Measurements from ENCODE around the gene GALNT5.
"Not testable (repeated sequence)": the region's sequence is repeated elsewhere in the genome, so short reads cannot be mapped to it uniquely, and the experiment has no call there.

GALNT5 gene

GRCh38 chr2:157264099-157264498 lies 6.6 kb downstream of the GALNT5 start:
- no peak for DNase-seq (ENCODE audit: low spot score)
- TF ChIP-seq CTCF (IDR thresholded peaks at IDR 0.05), result no peak
- H3K27ac ChIP-seq, result no peak overlapping the region
- H3K4me3 ChIP-seq, result no peak overlapping the region

DNA sequence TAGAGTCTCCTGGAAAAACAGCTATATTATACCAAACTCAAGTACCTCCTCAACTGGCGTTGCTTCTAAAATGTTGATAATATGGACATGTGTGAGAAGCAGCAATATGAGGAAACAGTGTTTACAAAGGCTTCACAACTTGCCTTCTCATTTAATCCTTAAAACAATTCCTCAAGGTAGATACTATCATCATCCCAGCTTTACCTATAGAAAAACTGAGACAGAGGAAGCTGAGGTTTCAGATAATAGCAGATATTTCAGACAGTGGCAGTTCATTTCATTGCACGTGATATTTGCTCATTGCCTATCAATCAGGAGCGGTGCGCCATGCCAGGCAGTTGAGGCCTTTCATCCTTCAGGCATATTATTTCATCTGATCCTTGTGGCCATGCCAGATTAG lies 8.3 kb downstream of the GALNT5 start:
- TF ChIP-seq CTCF (IDR thresholded peaks at IDR 0.05), result no peak
- H3K27ac ChIP-seq, result no peak overlapping the region
- H3K4me3 ChIP-seq, result no peak overlapping the region
- no peak for DNase-seq (ENCODE audit: low spot score)

- no peak for TF ChIP-seq CTCF (IDR thresholded peaks at IDR 0.05)
- no peak for DNase-seq (ENCODE audit: low spot score)
- H3K4me3 ChIP-seq, result no peak overlapping the region
- no peak overlapping the region for H3K27ac ChIP-seq
Measured at GRCh38 chr2:157267476-157267875, 10.0 kb downstream of the GALNT5 start.

DNA sequence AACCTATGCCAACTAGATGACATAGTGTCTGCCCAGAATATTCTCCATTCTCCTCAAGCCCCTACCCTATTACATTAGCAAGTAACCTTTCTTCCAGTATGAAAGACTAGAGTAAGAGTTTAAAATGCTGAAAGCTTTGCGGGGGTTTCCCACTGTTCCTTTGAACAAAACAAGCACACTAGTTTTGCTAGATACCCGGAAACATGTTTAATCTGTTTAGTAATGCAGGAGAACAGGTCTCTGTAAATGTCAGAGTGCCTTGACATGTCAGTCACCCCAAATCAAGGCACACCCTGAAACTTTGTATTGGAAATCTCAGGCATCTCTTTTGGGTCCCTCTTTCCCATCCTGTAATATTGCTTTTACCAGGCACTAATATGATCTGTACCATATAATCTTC lies 11.6 kb downstream of the GALNT5 start:
- H3K4me3 ChIP-seq, result no peak overlapping the region
- no peak for DNase-seq (ENCODE audit: low spot score)
- TF ChIP-seq CTCF (IDR thresholded peaks at IDR 0.05), result no peak
- no peak overlapping the region for H3K27ac ChIP-seq

DNA sequence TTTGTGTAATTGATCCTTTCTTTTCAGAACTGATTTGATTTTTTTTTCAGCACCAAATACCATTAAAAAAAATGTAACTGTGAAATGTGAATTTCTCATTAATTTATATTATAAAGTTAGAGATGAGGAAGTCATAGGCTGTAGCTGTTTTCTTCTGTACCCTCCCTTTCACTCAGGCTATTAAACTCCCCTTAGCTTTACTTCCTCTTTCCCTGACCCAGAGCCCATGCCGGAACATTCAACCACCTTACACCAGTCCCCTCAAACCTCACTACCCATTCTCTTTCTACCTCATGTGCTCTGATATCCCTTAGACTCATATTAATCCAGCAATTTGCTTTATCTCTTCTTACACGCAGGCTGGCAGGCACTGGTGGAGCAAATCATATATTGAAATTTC lies 12.4 kb downstream of the GALNT5 start:
- DNase-seq (ENCODE audit: low spot score), result no peak
- Histone ChIP-seq H3K27ac (no peak overlapping the region), H3K4me3 (no peak overlapping the region)
- no peak for TF ChIP-seq CTCF (IDR thresholded peaks at IDR 0.05)

DNA sequence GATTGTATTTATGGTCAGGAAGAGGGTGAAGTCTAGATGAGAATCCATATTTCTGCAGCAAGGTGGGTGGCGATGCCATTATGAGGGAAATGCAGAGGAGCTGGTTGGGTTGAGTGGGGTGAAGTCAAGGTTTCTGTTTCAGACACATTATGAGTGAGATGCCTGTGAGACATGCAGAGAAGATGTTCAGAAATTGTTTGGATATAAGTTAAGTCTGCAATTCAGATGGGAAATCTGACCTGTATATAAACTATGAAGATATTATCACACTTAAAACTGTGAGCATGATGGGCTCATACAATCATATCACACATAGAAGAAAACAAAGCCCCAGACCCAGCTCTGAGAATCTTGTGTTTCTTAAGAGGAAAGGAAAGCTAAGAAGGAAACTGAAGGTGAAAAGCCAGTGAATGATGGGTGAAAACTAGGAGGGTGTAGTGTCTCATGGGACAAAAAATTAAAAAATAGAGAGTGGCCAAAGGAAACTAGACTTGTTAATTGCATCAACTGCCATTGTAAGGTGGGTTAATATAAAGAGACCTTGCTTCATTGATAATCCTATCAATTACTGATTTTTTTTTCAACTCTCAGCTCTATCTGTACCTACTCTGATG lies 14.2 kb downstream of the GALNT5 start:
- no peak for TF ChIP-seq CTCF (IDR thresholded peaks at IDR 0.05)
- DNase-seq (ENCODE audit: low spot score), result no peak
- H3K4me3 ChIP-seq, result no peak overlapping the region
- H3K27ac ChIP-seq, result no peak overlapping the region

- H3K27ac ChIP-seq; H3K4me3 ChIP-seq; DNase-seq (ENCODE audit: low spot score): not testable (repeated sequence)
Measured at GRCh38 chr2:157279311-157279710, 21.8 kb downstream of the GALNT5 start.

DNA sequence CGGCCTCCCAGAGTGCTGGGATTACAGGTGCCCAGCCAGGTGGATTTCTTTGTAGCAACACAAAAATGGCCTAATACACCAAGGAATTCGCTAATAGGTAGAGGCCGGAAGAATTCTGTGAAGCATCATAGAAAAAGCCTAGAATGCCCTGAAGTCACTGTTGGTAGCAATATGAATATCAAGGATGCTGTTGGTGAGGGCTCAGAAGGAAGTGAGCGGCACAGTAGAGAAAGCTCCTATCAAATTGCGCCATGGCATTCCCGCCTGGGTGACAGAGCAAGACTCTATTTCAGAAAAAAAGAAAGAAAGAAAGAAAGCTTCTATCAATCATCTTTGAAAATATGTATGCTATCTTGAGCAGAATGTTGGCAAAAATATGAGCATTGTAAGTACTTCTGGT lies 23.8 kb downstream of the GALNT5 start:
- H3K4me3 ChIP-seq, result no peak overlapping the region
- no peak for TF ChIP-seq CTCF (IDR thresholded peaks at IDR 0.05)
- H3K27ac ChIP-seq, result no peak overlapping the region
- no peak for DNase-seq (ENCODE audit: low spot score)

Measured in coronary artery (tissue), 2 donors.